Body of pancreas (tissue), 4 donors: Measurements from ENCODE around the gene C6orf136. TPM values are rescaled to one million over a fixed set of nuclear protein-coding genes. Genes with fewer than 3 reads are reported as not detected.

Experiments used
- ATAC-seq: fragments of 150-250 bp; one replicate; pipeline ENCODE4 v1.9.1; 2016
- DNase-seq, 4 donors: peaks; one replicate each; pipeline ENCODE4 v3.0.0-alpha.2; 2019
- H3K27ac ChIP-seq, 4 donors: fragments of 200-600 bp; sonication (generic); 1 replicate in 3 of 4; 2 replicates in 1 of 4; pipeline versions ENCODE4 v1.5.1 to v1.6.1; 2016 to 2019; ENCODE audit warnings: mild to moderate bottlenecking in 1 of 4, mixed read lengths in 1 of 4, moderate library complexity in 1 of 4
- H3K27me3 ChIP-seq, 2 donors: fragments of 200-600 bp; sonication (generic); one replicate each; pipeline ENCODE4 v1.6.0; 2016; ENCODE audit warnings: mild to moderate bottlenecking in 1 of 2
- H3K36me3 ChIP-seq, 2 donors: fragments of 200-600 bp; sonication (generic); replicated peaks in 1 of 2; 2 replicates each; pipeline ENCODE4 v1.5.1; 2016; ENCODE audit warnings: low read depth in 2 of 2; ENCODE audit not compliant: insufficient read depth in 1 of 2
- H3K4me1 ChIP-seq: fragments of 200-600 bp; sonication (generic); one replicate; pipeline ENCODE4 v1.6.0; 2016
- H3K4me3 ChIP-seq, 2 donors: fragments of 200-600 bp; sonication (generic); 1 replicate in 1 of 2; 2 replicates in 1 of 2; pipeline ENCODE4 v1.5.1; 2016 to 2019
- H3K9me3 ChIP-seq, 3 donors: fragments of 200-600 bp; sonication (generic); 1 replicate in 2 of 3; 2 replicates in 1 of 3; pipeline ENCODE4 v1.5.1; 2016
- POLR2A ChIP-seq, 3 donors: fragments of 450-650 bp; IDR thresholded peaks; one replicate each; pipeline ENCODE4 v1.6.1; 2016; ENCODE audit warnings: antibody characterized with exemption in 3 of 3, mild to moderate bottlenecking in 2 of 3
- WGBS, 2 donors: methylation state at CpG; one replicate each; pipeline ENCODE4 v1.1.5; 2017; 5-methylcytosine and 5-hydroxymethylcytosine counted together
- intact Hi-C: fragments of 100-400 bp; cut with DNase I; formaldehyde crosslinking; loops from one replicate; pipeline ENCODE4 v1.15.1; 2023
- total RNA-seq, 2 donors: library from RNA; depleted of rRNA; stranded (reverse); fragments of >200 nt; gene quantifications; one replicate each; pipeline ENCODE4 v1.1.0, GENCODE V29; 2016
- TF ChIP-seq, protein P1 (sequence below), 7 experiments: fragments of 450-650 bp in 4 of 7; fragments of 200-600 bp in 3 of 7; sonication (generic) in 3 of 7; IDR thresholded peaks; one replicate each; pipeline ENCODE4 v1.5.1; 2016 to 2019; ENCODE audit warnings: antibody characterized with exemption in 7 of 7

The C6orf136 gene
- total RNA-seq, 2 donors from 2014 or later, result 7.3 to 28.3 TPM

DNA sequence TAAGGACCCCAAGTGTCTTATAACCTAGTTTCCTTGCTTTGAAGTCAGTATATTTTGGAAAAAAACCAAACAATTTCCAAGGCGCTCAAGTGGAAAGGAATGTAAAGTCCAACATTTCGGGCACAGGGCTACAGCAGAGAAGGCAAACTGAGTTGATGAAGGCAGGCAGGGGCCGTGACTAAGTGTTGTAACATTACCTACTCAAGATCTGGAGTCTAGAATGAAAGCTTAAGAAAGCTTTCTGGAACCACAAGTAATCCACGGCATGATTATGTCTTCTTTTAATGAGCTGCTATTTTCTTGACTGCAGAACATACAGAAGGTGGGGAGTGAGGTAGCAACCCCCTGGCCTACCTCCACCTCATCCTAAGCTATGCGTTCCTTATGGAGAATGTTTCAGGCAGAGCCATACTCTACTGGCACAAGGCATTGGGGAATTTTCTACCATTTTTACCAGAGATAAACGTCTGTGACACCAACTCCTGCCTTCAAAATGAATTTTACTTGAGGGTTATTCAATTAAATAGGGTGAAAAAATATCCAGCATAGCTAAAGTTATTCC lies 34.2 kb upstream of the C6orf136 start:
- TF ChIP-seq POLR2A (IDR thresholded peaks at IDR 0.05), result peak in 2 of 3 donors; percentile 6 to 18
- TF ChIP-seq, protein P1, sequence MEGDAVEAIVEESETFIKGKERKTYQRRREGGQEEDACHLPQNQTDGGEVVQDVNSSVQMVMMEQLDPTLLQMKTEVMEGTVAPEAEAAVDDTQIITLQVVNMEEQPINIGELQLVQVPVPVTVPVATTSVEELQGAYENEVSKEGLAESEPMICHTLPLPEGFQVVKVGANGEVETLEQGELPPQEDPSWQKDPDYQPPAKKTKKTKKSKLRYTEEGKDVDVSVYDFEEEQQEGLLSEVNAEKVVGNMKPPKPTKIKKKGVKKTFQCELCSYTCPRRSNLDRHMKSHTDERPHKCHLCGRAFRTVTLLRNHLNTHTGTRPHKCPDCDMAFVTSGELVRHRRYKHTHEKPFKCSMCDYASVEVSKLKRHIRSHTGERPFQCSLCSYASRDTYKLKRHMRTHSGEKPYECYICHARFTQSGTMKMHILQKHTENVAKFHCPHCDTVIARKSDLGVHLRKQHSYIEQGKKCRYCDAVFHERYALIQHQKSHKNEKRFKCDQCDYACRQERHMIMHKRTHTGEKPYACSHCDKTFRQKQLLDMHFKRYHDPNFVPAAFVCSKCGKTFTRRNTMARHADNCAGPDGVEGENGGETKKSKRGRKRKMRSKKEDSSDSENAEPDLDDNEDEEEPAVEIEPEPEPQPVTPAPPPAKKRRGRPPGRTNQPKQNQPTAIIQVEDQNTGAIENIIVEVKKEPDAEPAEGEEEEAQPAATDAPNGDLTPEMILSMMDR (IDR thresholded peaks at IDR 0.05), result no peak
- peaks cover 46% of the 10 kb centered on the region for H3K4me1 ChIP-seq
- H3K27ac ChIP-seq, result peak overlapping the region in 3 of 4 donors; percentile 1 to 96 (median 96)
- peaks cover 0 to 7% of the 10 kb centered on the region in 2 donors for H3K36me3 ChIP-seq
- no peaks in the 10 kb centered on the region for H3K9me3 ChIP-seq
- intact Hi-C loops, result no loop called here
- 25% methylated on average over 6 of the region's 6 CpGs for WGBS, 2 donors
- no peaks in the 10 kb centered on the region for H3K27me3 ChIP-seq
- H3K4me3 ChIP-seq, result no peak overlapping the region
- ATAC-seq (no peak), DNase-seq (no peak)

DNA sequence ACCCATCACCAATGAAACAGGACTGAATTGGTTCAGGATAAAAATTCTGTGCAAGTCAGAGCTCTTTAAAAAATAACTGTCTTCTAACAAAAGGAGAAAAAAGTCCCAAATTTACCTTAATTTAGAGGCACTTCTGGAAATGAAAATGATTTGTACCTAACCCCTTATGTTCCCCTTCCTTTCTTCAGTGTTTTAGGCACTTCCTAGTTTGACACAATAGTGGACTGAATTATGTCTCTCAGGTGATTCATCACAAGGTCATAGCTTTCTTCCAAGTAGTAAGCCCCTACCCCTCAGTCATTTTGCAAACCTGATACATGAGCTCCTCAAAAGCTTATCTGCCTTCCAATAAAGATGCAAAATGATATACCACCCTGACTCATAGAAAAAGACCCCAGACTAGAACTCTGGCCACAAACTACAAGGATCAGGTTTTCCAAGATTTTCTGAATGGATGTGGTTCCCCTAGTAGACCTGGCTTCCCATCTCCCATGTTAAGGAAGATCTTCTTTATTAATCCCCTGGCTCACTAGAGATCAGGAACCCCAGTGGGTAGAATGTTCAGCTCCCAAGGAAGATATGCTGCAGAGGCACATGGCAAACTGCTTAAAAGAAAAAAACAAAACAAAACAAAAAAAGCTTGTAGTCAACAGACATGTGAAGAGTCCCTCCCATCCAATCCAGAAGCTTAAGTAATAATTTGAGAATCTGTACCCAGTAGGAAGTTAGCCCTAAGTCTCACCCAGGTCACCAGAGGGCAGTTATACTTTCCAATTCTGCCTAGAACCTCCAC lies 33.5 kb upstream of the C6orf136 start:
- Histone ChIP-seq H3K4me3 (no peak overlapping the region), H3K4me1 (peaks cover 48% of the 10 kb centered on the region), H3K27ac (peak overlapping the region in 3 of 4 donors; percentile 96 to 97 (median 96)), H3K36me3 (peaks cover 0 to 7% of the 10 kb centered on the region in 2 donors), H3K27me3 (no peaks in the 10 kb centered on the region), H3K9me3 (no peaks in the 10 kb centered on the region)
- intact Hi-C loops, result no loop called here
- TF ChIP-seq, protein P1 (IDR thresholded peaks at IDR 0.05), result no peak
- TF ChIP-seq POLR2A (IDR thresholded peaks at IDR 0.05), result peak in 1 of 3 donors; percentile 33
- ATAC-seq, result no peak
- DNase-seq, result no peak

DNA sequence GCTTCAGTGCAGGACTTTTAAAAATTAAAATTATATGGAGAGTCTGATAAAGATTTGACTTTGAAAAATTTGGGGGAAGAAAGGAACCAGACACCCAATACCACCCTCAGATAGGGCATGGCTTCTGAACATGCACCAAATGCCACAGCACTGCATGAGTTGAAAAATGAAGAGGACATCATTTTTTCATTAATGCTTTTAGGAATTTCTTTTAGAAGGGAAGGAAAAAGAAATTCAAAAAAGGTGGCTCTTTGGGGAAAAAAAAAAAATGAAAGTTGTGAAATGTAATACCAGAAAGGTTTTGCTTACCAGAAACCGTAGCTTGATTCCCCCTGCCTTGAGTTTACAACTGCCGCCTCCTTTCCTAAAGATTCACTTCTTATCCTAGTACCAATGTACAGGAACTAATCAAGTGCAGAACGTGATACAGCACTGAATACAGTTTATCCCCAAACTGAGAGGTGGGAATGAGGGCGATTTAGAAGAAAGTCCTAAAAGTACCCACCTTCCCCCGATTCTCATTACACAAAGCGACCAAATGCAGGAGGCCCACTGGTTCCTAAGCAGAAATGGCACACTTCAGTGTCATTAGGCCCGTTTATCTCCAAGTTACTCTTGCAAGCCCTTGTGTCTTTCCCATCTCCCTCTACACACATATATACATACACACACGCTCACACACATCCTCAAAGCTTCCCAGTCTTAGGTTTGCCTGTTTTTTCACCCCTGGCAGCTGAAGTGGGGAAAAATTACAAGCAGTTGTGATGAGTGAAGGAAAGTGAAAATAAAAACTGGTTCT lies 32.7 kb upstream of the C6orf136 start:
- peak overlapping the region; percentile 78 to 97 (median 96) for H3K27ac ChIP-seq
- intact Hi-C loops, result no loop called here
- WGBS, 2 donors, result 11 to 12% methylated on average over 8 of the region's 8 CpGs

DNA sequence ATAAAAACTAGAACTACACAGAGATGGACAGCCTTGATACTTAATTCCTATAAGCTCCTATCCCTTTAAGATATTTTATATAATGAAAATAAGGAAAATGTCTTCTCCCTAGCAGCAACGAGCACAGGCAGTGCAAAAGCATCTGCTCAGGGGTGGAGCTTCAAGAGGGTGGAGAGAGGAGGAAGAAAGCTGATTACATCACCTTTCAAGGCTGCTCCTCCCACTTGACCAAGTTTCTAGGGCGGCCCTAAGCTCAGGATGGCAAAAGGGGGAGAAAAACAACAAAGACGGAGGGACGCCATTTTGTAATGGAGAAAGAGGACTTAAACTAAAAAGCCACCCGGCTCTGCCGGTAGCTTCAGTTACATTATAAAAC lies 32.1 kb upstream of the C6orf136 start:
- TF ChIP-seq, protein P1 (IDR thresholded peaks at IDR 0.05), result no peak
- peak; percentile 47 to 81 (median 81) for TF ChIP-seq POLR2A (IDR thresholded peaks at IDR 0.05)
- no peaks in the 10 kb centered on the region for H3K9me3 ChIP-seq
- DNase-seq (peak; percentile 88 to 98 (median 92)), ATAC-seq (peak; percentile 69)
- peaks cover 0 to 2% of the 10 kb centered on the region in 2 donors for H3K36me3 ChIP-seq
- H3K27me3 ChIP-seq, result no peaks in the 10 kb centered on the region
- H3K4me1 ChIP-seq, result peaks cover 58% of the 10 kb centered on the region
- H3K4me3 ChIP-seq, result peak overlapping the region; percentile 63 to 73
- 0 to 1% methylated on average over 6 of the region's 6 CpGs for WGBS, 2 donors
- intact Hi-C loops, result no loop called here
- peak overlapping the region; percentile 78 to 97 (median 96) for H3K27ac ChIP-seq

More for the DNA sequence above, 32.7 kb upstream of the C6orf136 start:
- Histone ChIP-seq H3K27me3 (no peaks in the 10 kb centered on the region), H3K4me1 (peaks cover 56% of the 10 kb centered on the region), H3K9me3 (no peaks in the 10 kb centered on the region), H3K36me3 (peaks cover 0 to 2% of the 10 kb centered on the region in 2 donors), H3K4me3 (peak overlapping the region; percentile 7 to 24)
- ATAC-seq (no peak), DNase-seq (no peak)
- TF ChIP-seq, protein P1 (IDR thresholded peaks at IDR 0.05), result no peak
- no peak for TF ChIP-seq POLR2A (IDR thresholded peaks at IDR 0.05)
